Muscle of leg (tissue), 11 donors: ENCODE data around the gene ABCC11. TPM values are rescaled to one million over a fixed set of nuclear protein-coding genes. Genes with fewer than 3 reads are reported as not detected.

Experiments used
- DNase-seq: peaks from one replicate; pipeline ENCODE4 v3.0.0; 2013
- H3K27ac ChIP-seq: one replicate; pipeline ENCODE4 v1.5.1; 2013; ENCODE audit warnings: mild to moderate bottlenecking, low read length, control low read depth
- H3K27me3 ChIP-seq: one replicate; pipeline ENCODE4 v1.6.1; 2013; ENCODE audit warnings: low read length; ENCODE audit not compliant: control insufficient read depth, insufficient read depth
- H3K36me3 ChIP-seq: one replicate; pipeline ENCODE4 v1.6.1; 2013; ENCODE audit warnings: low read length; ENCODE audit not compliant: control insufficient read depth, insufficient read depth
- H3K4me1 ChIP-seq: one replicate; pipeline ENCODE4 v1.6.1; 2013; ENCODE audit warnings: low read length; ENCODE audit not compliant: control insufficient read depth, insufficient read depth
- H3K4me3 ChIP-seq: one replicate; pipeline ENCODE4 v1.5.1; 2013; ENCODE audit warnings: low read length, control low read depth
- H3K9me3 ChIP-seq: replicated peaks from 2 replicates; pipeline ENCODE4 v1.6.1; 2013; ENCODE audit warnings: low read depth, low read length; ENCODE audit not compliant: control insufficient read depth
- WGBS: methylation state at CpG from one replicate; pipeline ENCODE4 v1.1.5; 2013; ENCODE audit warnings: missing lambda C conversion rate; ENCODE audit not compliant: insufficient coverage; 5-methylcytosine and 5-hydroxymethylcytosine counted together
- polyA plus RNA-seq, 8 donors: library from polyadenylated mRNA; unstranded; fragments of 120-200 nt; gene quantifications; one replicate each; pipeline versions ENCODE4 v1.2.1 to v1.2.3, GENCODE V29; 2013; ENCODE audit warnings: inconsistent platforms in 1 of 8, low replicate concordance in 1 of 8; ENCODE audit not compliant: insufficient read length in 8 of 8, insufficient read depth in 1 of 8
- total RNA-seq: library from RNA; stranded (reverse); fragments of 120-200 nt; gene quantifications from one replicate; pipeline ENCODE4 v1.2.4, GENCODE V29; 2013

The ABCC11 gene
- total and polyA plus RNA-seq, 9 donors = 0.04 to 0.15 (median 0.09) TPM

DNA sequence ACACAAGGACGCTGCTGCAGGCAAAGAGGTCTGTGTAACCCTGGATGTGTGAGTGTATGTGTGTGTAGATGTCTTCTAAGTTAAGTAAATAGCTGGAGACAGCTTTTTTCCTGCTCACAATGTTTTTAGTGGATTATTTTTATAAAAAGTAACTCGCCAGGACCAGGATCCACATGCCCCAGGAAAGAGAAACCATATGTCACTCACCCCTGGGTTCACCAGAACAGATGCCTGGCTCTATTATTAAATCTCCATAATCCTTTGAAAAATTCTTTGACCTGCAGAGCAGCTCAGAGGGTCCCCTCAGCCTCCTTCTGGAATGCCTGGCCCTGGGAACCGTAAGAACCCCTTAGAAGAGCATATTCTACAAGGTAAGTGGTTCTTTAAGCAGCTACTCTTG lies 109.5 kb downstream of the ABCC11 start:
- 80% methylated on average over 1 of the region's 3 CpGs for WGBS
- no peak overlapping the region for H3K4me3 ChIP-seq
- H3K36me3 ChIP-seq = no peaks in the 10 kb centered on the region
- DNase-seq = no peak
- H3K27me3 ChIP-seq = peaks cover 3% of the 10 kb centered on the region
- peaks cover 9% of the 10 kb centered on the region for H3K4me1 ChIP-seq
- no peaks in the 10 kb centered on the region for H3K9me3 ChIP-seq
- H3K27ac ChIP-seq = no peak overlapping the region

DNA sequence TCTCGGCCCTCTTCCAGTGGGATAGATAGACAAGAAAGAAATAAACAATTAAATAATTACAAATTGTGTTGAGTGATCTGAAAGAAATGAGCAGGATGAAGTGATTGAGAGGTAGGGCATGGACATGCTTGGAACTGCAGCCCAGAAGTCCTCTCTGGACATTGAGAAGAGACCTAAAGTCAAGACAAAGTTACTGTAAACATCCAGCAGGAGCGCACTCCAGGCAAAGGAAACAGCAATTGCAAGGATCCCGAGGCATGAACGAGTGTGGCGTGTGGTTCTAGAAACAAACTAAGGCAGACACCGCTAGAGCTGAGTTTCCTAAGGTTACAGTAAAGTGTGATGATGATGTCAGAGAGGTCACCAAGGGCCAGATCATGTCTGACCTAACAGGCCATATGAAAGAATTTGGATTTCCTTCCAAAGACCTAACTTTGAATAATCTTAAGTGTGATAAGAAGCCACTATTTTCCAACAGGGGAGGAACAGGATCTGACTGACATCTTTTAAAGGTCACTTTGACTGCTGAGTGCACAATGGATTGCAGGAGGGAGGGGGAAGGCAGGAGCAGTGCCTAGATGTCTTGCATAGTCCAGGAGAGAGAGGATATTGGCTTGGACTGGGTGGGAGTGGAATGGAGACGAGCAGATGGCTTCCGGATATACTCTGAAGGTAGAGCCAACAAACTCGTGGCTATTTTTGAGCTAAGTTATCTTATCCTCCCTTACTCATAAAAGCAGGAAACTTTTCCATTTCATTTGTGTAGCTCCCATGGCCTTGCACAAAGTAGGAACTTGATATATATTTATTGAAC lies 110.6 kb downstream of the ABCC11 start:
- no peaks in the 10 kb centered on the region for H3K9me3 ChIP-seq
- WGBS = 73% methylated on average over 5 of the region's 9 CpGs
- no peaks in the 10 kb centered on the region for H3K27me3 ChIP-seq
- no peaks in the 10 kb centered on the region for H3K36me3 ChIP-seq
- H3K4me1 ChIP-seq = peaks cover 9% of the 10 kb centered on the region
- no peak overlapping the region for H3K4me3 ChIP-seq
- no peak overlapping the region for H3K27ac ChIP-seq
- peak; percentile 85 for DNase-seq

DNA sequence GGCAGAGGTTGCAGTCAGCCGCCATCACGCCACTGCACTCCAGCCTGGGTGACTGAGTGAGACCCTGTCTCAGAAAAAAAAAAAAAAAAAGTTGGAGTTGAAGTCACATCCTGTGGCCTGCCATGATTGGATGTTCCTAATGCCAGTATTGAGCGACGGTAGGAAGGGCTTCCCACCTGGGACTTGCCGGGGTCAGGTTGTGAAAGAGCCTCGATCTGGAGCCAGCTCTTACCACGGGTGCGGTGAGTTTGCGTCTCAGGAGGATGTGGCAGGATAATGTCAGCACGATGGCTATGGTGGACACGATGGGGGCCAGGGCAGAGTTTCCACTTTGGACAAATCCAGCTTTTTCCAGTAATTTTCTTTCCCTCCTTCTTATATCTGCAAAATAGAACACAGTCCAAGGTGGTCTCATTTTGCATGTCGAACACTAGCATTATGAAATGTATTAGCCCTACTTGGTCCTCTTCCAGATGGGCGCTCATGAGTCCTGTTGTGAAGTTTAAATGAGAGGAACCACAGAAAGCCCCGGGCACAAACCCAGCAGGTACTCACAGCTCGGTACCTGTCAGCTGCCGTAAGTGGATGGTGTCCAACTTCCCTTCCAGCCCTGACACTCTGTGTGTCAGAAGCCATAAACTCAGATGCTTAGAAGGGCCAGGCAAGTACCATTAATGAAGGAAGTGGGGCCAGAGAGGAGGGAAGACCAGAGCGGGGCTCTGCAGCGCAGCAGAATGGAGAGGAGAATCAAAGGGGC lies 113.7 kb downstream of the ABCC11 start:
- WGBS = 86% methylated on average over 13 of the region's 18 CpGs
- Histone ChIP-seq H3K4me1 (peaks cover 9% of the 10 kb centered on the region), H3K4me3 (no peak overlapping the region), H3K27me3 (no peaks in the 10 kb centered on the region), H3K27ac (no peak overlapping the region), H3K9me3 (no peaks in the 10 kb centered on the region), H3K36me3 (no peaks in the 10 kb centered on the region)
- no peak for DNase-seq

GRCh38 chr16:48132696-48133095 lies 114.6 kb downstream of the ABCC11 start:
- no peak for DNase-seq
- Histone ChIP-seq H3K4me1 (peaks cover 9% of the 10 kb centered on the region), H3K27ac (no peak overlapping the region), H3K9me3 (no peaks in the 10 kb centered on the region), H3K4me3 (no peak overlapping the region), H3K27me3 (no peaks in the 10 kb centered on the region), H3K36me3 (no peaks in the 10 kb centered on the region)
- WGBS = 86% methylated on average over 2 of the region's 3 CpGs

DNA sequence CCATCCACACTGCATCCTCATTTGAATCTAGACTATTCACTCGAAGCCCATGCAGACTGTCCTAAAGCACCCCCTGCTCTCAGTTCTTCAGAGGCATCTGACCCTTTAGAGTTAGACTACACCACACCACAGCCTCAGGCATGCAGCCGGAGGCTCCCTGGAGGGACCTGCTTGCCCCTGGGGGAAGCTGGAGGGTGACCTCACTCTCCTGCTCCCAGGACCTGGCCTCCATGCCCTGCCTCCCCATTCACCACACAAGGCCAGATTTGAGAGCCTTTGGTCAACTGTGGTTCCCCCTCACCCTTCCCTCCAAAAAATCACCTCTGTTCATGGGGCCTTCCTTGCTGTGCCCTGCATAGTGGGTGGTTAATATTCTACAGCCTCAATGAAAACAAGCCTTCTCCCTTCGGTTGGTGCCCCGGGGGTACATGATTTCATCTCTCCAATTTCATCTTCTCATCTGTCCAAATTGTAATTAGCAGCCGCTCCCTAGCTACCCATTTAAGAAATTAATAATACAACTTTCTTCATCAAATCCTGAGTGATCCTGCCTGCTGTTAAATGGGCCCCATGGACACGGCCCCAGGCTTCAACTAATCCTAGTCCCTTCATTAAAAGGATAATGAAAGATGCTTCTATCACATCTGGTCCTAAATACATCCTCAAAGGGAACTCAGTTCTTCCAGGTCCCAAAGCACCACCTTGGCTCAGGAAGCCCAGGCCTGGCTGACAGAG lies 116.0 kb downstream of the ABCC11 start:
- H3K36me3 ChIP-seq = no peaks in the 10 kb centered on the region
- DNase-seq = no peak
- WGBS = 74% methylated on average over 5 of the region's 6 CpGs
- no peak overlapping the region for H3K27ac ChIP-seq
- H3K4me3 ChIP-seq = no peak overlapping the region
- H3K27me3 ChIP-seq = no peaks in the 10 kb centered on the region
- no peaks in the 10 kb centered on the region for H3K9me3 ChIP-seq
- peaks cover 8% of the 10 kb centered on the region for H3K4me1 ChIP-seq

GRCh38 chr16:48129926-48130325 lies 117.4 kb downstream of the ABCC11 start:
- Histone ChIP-seq H3K27me3 (no peaks in the 10 kb centered on the region), H3K4me3 (no peak overlapping the region), H3K4me1 (peaks cover 12% of the 10 kb centered on the region), H3K36me3 (no peaks in the 10 kb centered on the region), H3K9me3 (no peaks in the 10 kb centered on the region), H3K27ac (no peak overlapping the region)
- no peak for DNase-seq
- no CpG with 5 or more reads among the region's 3 CpGs for WGBS

DNA sequence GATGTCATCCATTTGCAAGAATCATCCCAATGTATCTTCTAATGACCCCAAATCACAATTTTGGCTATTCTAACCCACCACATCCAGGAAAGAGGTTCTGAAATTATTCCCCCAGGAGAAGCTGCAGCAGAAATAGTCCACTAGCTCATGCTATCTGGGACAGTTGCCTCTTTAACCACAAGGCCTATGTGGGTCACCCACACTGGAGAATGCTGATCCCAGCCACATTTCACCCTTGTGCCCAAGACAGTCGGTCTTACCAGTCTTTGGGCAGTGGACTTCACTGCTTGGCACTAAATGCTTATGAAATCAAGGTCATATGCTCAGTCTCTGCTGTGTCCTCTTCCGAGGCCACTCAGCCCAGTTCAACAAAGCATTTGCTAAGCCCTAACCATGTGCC lies 118.6 kb downstream of the ABCC11 start:
- DNase-seq = no peak
- WGBS = 85% methylated on average over 2 of the region's 2 CpGs
- no peak overlapping the region for H3K27ac ChIP-seq

DNA sequence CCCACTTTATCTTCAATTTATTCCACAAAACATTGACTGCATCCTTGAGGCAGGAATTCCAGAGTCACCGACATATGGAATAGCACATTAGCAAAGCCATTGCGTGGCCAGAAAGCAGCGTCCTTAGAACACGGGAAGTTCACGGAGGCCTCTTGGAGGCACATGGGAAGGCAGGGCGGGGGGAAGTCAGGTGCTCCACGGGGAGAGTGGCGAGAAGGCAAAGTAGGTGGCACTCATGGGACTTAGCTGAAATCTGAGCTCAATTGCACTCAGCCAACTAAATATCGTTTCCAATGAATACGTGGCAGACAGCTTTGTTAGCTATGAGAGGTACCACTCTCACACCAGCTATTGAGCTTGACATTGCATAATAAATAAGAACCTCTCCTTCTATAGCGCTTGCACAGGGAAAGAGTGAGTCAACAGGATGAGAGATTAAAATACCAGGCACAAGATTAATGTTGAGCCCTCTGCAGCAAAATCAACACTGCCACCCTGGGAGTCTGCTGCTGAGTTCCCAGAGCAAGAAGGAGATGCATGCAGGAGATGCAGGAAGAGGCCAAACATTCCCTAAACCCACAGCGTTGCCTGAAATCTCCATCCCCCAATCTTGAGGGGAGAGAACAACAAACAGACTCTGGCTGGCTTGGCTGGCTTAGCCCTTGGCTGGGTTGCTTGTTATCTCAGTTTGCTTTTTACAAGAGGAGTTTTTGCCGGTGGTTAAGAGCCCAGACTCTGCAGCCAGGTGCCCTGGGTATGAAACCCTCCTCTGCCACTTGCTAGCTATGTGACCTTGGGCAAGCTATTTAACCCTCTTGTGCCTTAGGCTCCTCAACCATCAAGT lies 120.3 kb downstream of the ABCC11 start:
- Histone ChIP-seq H3K9me3 (no peaks in the 10 kb centered on the region), H3K27me3 (no peaks in the 10 kb centered on the region), H3K36me3 (no peaks in the 10 kb centered on the region), H3K4me1 (peaks cover 12% of the 10 kb centered on the region), H3K4me3 (no peak overlapping the region), H3K27ac (peak overlapping the region; percentile 65)
- 70% methylated on average over 6 of the region's 13 CpGs for WGBS
- peak; percentile 29 for DNase-seq

More for the DNA sequence above, 118.6 kb downstream of the ABCC11 start:
- Histone ChIP-seq H3K27me3 (no peaks in the 10 kb centered on the region), H3K4me1 (peaks cover 12% of the 10 kb centered on the region), H3K36me3 (no peaks in the 10 kb centered on the region), H3K4me3 (no peak overlapping the region), H3K9me3 (no peaks in the 10 kb centered on the region)

GRCh38 chr16:48125888-48126287 lies 121.5 kb downstream of the ABCC11 start:
- no peaks in the 10 kb centered on the region for H3K9me3 ChIP-seq
- 22% methylated on average over 4 of the region's 5 CpGs for WGBS
- no peaks in the 10 kb centered on the region for H3K27me3 ChIP-seq
- H3K4me1 ChIP-seq = peaks cover 12% of the 10 kb centered on the region
- H3K4me3 ChIP-seq = no peak overlapping the region
- peak overlapping the region; percentile 42 for H3K27ac ChIP-seq
- H3K36me3 ChIP-seq = no peaks in the 10 kb centered on the region
- DNase-seq = peak; percentile 76
